GM20000 (cell line): ENCODE results near the gene RPS6KL1.

Experiments
- DNase-seq: peaks from one replicate; pipeline ENCODE4 v3.0.0; 2012; ENCODE audit warnings: low spot score
- CTCF ChIP-seq: IDR thresholded peaks from 2 replicates; pipeline ENCODE4 v1.5.1; 2012; ENCODE audit warnings: mild to moderate bottlenecking, control low read depth; ENCODE audit errors: extremely low read depth, missing control alignments

Gene RPS6KL1

GRCh38 chr14:74864198-74864597 is 58.9 kb downstream of the RPS6KL1 start:
- no peak for TF ChIP-seq CTCF
- DNase-seq = no peak

- no peak for DNase-seq
- TF ChIP-seq CTCF = no peak
Measured at GRCh38 chr14:74863274-74863673, 59.8 kb downstream of the RPS6KL1 start.

GRCh38 chr14:74861734-74862090 is 61.3 kb downstream of the RPS6KL1 start:
- no peak for DNase-seq
- TF ChIP-seq CTCF = no peak

GRCh38 chr14:74860899-74861733 is 61.9 kb downstream of the RPS6KL1 start:
- peak; percentile 78 for TF ChIP-seq CTCF
- DNase-seq = peak; percentile 76

- TF ChIP-seq CTCF = no peak
Measured at GRCh38 chr14:74859757-74860552, 63.1 kb downstream of the RPS6KL1 start.

GRCh38 chr14:74858022-74858421 is 65.0 kb downstream of the RPS6KL1 start:
- TF ChIP-seq CTCF = no peak
- DNase-seq = no peak

More at GRCh38 chr14:74859757-74860552, 63.1 kb downstream of the RPS6KL1 start:
- no peak for DNase-seq

GRCh38 chr14:74856366-74856765 is 66.7 kb downstream of the RPS6KL1 start:
- TF ChIP-seq CTCF = no peak
- DNase-seq = no peak
